Measurements from ENCODE around the gene HMGCR.
A peak's percentile ranks its signal among the peaks of the same experiment; 100 is the strongest.
"Not testable (repeated sequence)": the region's sequence is repeated elsewhere in the genome, so short reads cannot be mapped to it uniquely, and the experiment has no call there.

HMGCR gene

GRCh38 chr5:75336615-75337336 lies at the start of gene HMGCR:
HMGCR (plus strand) TSS chr5:75337220; CDS start chr5:75342606, 5,386 bp downstream.
- DNase-seq: peak; percentile 99

GRCh38 chr5:75291844-75292243 lies 45.2 kb upstream of the HMGCR start:
- not testable (repeated sequence) for DNase-seq

- DNase-seq: no peak
These were observed 36.9 kb upstream of the HMGCR start for GRCh38 chr5:75300084-75300483.

DNA sequence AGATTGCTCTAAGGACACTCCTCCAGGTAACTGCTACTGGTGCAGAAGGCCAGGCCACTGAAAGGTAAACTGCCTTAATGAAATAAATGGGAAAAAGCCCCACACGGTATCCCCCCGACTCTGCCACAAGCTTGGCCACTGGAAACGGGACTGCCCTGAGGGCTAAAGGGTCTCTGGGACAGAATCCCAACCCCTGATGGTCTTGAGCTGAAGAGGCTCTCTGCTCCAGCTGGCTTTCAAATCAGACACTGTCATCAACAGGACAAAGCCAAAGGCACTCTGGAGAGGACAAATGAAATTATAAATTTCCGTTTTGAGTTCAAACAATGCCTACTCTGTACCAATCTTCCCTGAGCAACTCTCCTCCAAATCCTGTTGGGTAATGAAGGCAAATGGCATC lies 33.6 kb upstream of the HMGCR start:
- DNase-seq: no peak

DNA sequence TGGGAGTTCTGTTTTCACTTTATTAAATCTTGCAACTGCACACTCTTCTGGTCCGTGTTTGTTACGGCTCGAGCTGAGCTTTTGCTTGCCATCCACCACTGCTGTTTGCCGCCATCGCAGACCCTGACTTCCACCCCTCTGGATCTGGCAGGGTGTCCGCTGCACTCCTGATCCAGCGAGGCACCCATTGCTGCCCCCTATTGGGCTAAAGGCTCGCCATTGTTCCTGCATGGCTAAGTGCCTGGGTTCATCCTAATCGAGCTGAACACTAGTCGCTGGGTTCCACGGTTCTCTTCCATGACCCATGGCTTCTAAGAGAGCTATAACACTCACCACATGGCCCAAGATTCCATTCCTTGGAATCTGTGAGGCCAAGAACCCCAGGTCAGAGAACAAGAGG lies 32.5 kb upstream of the HMGCR start:
- DNase-seq: not testable (repeated sequence)

DNA sequence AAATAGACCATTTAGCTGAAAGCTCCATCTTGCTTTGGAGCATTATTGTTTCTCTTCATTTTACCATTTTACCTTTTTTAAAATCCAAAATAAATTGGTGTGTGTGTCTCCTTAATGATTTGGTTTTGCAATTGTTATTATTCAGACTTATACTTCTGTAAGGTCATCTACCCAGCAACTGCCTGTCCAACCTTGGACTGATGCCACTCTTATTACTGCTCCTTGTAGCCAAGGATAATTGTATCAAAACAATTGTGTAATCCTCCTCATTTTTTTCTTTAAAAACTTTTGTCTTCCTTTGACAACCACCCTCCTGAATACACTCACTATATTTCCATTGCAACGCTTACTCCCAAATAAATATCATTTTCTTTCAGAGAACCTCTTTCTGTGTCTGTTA lies 30.3 kb upstream of the HMGCR start:
- no peak for DNase-seq

DNA sequence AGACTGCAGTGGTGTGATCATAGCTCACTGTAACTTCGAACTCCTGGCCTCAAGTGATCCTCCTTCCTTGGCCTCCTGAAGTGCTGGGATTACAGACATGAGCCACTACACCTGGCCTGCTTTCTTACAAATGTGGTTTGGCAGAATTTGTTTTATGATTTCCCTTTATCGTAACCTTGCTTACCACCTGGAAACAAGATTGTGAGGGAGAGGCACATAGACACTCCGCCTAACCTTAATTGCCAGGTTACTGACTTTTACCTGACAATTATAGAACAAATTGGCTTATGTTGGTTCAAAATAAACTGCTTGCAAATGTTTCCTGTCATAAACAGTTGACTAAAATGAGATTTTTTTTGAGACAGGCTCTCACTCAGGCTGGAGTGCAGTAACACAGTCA lies 26.8 kb upstream of the HMGCR start:
- no peak for DNase-seq

DNA sequence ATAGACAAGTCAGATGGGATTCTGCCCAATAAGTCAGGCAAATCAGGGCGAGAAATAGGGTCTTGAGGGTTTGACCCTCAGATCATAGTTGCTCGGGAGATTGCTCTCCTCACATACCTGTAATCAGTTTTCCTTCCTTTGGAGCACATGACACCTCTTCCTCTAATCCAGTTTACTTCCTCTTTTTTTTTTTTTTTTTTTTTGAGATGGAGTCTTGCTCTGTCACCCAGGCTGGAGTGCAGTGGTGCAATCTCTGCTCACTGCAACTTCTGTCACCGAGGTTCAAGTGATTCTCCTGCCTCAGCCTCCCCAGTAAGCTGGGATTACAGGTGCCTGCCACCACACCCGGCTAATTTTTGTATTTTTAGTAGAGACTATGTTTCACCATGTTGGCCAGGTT lies 17.9 kb upstream of the HMGCR start:
- not testable (repeated sequence) for DNase-seq

- DNase-seq: no peak
These were observed 17.4 kb upstream of the HMGCR start for GRCh38 chr5:75319638-75320037.

GRCh38 chr5:75320371-75320770 lies 16.6 kb upstream of the HMGCR start:
- peak; percentile 25 for DNase-seq

DNA sequence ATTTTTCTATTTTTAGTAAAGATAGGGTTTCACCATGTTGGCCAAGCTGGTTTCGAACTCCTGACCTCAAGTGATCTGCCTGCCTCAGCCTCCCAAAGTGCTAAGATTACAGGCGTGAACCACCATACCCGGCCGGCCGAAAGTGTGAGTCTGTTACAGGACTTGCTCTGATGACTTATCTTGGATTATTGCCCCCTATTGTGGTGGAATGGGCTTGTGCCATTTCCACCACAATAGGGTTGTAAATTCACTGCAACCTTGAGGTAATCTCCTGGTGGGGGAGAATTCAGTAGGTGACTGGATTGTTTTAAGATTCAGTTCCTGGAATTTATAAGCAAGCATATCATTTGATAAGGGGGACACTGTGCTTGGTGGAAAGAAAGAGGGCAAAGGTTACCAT lies 15.0 kb upstream of the HMGCR start:
- DNase-seq: no peak

DNA sequence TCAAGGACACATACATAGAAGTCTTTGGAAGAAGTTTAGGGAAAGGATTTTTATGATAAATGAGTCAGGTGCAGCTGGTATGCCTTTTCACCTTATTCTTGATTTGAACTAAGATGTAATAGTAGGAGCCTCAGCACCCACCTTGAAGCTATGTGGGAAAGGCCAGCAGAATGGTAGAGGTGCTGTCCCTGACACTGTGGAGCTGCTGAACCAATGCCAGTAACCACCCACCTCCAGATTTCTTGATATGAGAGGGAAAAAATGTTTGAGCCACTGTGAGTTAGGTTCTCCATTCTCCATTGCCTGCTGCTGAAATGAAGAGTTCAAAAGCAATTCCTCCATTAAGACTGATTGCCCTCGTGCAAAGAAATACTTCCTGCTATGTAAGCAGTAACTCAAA lies 12.2 kb upstream of the HMGCR start:
- DNase-seq: no peak

DNA sequence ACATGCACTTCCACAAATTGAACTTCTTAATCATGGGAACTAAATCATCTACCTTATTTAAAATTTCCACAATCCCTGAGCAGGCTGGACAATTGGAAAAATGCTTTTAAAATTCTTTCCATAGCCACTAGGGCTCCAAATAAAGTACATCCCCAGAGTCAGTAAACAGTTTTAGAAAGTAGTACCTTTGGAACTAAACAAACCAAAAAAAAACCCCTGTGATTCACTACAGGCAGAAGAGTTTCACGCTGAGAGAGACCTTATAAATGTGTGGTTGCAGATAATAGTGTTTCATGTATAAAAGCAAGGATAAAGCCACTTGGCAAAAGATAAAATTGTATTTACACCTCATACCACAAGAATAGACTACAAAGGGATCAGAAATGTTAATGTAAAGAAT lies 11.8 kb upstream of the HMGCR start:
- DNase-seq: no peak

DNA sequence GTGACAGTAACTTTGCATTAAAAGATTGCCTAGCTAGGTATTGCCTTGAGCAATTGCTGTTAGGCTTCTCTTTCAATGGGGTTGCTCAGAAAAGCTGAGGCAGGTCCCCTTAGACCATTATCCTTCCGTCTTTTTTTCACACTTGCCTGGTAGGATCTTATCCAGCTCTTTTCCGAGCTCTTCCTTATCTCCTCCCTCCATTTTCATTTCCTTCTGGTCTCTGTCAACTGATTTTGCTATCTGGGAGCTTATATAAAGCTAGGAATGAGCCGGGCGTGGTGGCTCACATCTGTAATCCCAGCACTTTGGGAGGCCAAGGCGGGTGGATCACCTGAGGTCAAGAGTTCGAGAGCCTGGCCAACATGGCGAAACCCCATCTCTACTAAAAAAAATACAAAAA lies 6.6 kb upstream of the HMGCR start:
- no peak for DNase-seq

DNA sequence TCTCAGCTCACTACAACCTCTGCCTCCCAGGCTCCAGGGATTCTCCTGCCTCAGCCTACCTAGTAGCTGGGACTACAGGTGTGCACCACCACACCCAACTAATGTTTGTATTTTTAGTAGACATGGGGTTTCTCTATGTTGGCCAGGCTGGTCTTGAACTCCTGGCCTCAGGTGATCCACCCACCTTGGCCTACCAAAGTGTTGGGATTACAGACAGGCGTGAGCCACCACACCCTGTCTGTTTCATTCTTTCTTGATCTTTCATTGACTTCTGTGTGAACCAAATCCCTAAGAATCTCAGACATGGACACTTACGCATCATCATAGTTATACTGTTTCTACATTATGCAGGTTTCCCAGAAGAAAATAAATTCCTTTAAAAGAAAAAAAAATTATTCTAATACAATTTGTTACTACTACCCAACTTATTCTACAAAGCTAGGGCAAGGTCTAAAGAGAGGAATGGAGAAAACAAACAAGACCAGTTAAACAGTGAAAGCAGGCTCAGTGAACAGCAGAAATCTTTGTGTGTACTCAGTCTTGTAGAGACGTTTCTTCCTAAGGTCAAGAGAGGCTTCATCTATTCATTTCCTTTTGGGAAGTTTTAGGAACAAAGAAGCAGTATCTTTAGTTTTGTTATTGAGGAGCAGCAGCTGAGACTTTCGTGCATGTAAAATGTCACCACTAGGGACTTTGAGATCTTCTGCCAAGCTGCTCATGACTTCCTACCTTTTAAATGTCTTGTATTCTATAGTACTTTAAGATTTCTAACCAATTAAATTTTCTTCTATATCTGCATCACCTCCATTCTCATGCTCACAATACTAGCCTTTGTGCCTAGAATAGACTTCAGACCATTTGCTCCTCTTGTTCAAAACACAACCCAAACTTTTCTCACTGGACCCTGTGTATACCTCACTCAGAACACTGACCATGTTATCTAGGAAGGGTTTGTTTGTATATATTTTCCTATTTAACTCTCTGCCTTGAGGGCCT lies 5.6 kb upstream of the HMGCR start:
- no peak for DNase-seq

DNA sequence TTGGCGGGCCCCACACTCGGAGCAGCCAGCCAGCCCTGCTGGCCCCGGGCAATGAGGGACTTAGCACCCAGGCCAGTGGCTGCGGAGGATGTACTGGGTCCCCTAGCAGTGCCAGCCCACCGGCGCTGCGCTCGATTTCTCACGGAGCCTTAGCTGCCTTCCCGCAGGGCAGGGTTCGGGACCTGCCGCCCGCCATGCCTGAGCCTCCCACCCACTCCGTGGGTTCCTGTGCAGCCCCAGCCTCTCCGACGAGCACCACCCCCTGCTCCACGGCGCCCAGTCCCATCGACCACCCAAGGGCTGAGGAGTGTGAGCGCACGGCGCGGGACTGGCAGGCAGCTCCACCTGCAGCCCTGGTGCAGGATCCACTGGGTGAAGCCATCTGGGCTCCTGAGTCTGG lies 3.3 kb upstream of the HMGCR start:
- DNase-seq: not testable (repeated sequence)

DNA sequence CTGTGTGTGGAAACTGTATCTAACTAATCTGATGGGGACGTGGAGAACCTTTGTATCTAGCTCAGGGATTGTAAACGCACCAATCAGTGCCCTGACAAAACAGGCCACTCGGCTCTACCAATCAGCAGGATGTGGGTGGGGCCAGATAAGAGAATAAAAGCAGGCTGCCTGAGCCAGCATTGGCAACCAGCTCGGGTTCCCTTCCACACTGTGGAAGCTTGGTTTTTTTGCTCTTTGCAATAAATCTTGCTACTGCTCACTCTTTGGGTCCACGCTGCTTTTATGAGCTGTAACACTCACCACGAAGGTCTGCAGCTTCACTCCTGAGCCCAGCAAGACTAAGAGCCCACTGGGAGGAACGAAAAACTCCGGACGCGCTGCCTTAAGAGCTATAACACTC lies 2.6 kb upstream of the HMGCR start:
- not testable (repeated sequence) for DNase-seq

- no peak for DNase-seq
These were observed 1.5 kb upstream of the HMGCR start for GRCh38 chr5:75335486-75335885.

DNA sequence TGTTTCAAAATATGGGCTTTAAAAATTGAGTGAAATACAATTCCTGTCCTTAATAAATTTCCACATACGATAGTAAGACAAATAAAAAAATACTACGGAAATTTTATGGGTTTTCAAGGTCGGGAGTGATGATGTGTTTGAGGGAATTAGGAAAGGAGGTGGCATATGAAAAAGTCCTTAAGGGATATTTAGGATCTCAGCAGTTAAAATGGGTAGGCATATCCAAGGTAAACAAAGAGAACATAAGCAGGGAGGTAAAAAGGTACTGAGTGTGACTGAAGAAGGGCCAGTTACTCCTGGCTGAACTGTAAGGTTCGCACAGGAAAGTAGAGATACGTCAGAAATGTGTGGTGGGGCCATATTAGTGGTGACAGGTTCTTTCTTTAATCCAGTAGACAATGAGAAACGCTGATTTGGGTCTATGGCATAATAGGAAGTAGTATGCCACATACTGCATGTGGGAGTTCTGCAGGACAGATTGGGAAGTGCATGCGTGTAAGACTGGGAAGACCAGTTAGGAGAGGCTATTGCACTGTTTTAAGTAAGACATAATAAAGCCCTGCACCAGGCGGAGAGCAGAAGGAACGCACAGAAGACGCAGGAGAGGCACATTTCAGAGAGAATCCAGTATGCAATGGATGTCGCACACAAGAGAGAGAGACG lies 937 bp upstream of the HMGCR start:
- DNase-seq: peak; percentile 61

DNA sequence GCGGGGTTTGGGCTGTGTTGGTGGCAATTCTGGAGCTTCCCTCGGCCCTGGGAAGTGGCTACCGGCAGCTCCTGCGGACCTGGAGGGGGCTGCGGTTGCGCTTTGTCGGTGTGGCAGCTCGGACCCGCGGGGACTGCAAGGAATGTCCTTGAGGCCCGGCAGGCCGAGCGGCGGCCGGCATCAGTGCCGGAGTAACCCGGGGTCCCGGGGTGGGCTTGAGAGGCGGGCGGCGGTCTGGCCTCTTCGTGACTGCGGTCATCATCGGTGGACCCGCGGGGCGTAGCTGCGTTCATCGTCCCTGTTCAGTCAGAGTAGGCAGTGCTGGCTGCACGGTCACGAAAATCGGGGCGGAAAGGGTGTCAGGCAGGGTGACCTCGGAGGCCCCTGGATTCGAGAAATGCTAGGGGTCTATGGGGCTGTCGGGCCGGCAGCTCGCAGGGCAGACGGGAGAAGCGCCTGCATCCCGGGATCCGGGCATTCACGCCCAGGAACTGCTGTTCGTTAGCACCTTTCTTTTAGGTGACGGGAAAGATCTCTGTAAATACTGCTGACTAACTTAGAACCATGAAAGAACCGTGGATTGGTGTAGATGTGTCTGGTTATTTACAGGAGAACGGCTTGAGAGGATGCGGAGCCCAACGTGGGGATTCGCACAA lies 474 bp downstream of the HMGCR start:
- DNase-seq: peak; percentile 57

- no peak for DNase-seq
These were observed 1.4 kb downstream of the HMGCR start for GRCh38 chr5:75338408-75338807.

GRCh38 chr5:75340714-75341478 lies 3.9 kb downstream of the HMGCR start:
- DNase-seq: no peak
